HL-60/S4 treated with phorbol 12-myristate 13-acetate at 8.2 ng/mL for 4 days and 3 days (cell line): ENCODE results near the gene PRR5L.

ENCODE experiments used
- in situ Hi-C: fragments of 300-500 bp; cut with MboI; formaldehyde crosslinking; loops from 2 replicates; pipeline ENCODE4 v1.15.0; 2022; ENCODE audit warnings: low sequenced_read_pairs

Gene PRR5L

DNA sequence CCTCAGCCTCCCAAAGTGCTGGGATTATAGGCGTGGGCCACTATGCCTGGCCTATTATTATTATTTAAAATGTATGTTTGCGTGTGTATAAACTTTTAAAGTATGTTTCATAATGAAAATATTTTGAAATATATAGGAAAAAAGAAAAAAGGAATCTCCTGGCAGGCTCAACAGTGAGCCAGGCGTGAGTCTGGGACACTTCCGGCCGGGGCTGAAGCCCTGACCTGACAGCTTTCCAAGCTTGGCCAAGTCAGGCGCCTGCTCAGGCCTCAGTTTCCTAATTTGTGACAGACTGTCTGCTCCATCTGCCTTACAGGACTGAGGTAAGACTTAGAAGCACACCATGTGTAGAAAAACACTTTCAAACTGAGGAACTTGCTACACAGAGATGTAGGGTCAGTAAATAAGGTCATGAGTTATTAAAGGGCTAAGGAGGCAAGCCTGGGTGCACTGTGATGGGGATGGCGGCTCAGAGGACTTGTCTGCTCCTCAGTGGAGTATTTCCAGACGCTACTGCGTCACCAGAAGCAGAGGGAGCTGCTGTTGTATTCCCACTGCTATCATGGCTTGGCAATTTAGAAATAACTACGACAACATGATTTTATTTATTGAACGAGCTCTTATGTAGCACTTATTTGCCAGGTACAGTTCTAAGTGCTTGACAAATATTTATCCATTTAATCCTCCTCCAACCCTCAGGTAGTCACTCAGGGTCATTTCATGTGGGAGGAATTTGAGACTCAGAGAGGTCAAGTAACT, 100.1 kb downstream of the PRR5L start:
- in situ Hi-C loops, result no loop called here

DNA sequence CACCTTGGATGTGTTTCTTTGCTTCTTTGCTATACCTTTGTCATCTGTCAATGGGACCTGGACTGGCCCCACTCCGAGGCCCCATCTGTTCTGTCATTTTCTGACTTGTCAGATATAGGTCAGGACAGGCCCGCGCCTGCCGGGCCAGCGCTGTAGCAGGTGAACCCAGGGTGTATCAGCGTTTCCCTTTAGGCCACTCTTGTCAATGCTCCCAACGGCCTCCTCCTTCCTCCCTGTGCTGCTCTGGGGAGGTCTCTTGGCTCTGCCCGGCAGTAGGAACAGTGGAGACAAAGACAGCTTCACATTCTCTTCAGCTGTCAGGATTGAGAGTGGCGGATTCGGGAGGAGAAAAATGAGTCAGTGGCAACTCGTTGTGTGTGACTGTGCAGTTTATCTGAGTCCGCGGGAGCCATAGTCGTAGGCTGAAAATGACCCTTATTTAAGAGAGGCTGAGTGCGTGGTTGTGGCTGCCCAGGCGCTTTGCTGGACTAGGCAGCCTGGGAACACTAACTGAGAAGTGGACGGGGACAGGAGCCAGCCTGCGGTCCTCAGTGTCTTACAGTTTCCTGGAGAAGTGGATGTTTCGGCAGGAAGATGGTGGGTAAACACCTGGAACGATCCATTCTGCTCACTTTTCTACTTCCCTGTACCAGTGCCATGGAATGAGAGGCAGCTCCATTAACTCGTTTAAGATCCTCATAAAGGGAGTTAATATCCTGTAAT, 102.3 kb downstream of the PRR5L start:
- in situ Hi-C loops, result no loop called here

DNA sequence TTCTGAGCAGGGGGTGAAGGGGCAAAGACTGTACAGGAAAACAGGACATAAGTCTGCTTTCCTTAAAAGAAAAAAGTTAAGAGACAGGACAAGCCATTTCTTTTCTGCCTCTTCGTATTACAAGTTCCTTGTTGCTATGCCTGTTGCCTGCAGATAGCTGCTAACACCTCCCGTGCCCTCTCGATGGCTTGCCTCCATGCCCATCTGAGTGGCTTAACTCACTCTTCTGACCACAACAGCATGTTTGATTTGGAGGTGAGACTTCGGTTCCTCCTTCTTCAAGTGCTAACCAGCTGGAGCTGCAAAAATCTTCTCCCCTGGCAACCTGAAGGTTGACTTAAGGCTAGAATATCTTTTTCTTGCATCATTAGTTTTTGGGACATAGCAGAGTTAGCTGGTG, 103.1 kb downstream of the PRR5L start:
- in situ Hi-C loops, result no loop called here

DNA sequence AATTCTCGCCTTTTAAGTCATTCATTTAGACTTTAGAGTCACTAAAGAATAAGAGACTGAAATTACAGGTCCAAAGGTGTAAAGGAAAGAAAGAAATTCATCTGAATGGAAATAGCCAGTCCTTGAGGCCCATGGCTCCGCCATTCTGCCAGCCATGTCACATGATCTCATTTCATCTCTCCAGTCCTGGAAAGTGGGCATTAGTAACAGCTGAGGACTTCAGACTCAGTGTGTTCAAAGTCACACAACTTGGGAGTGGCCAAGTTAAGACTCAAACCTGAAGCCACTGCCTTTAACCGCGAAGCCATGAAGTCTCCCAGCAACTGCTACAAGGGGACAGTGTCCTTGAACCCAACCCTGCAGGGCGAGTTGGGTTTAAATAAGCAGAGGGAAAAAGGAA, 103.7 kb downstream of the PRR5L start:
- in situ Hi-C loops, result no loop called here

DNA sequence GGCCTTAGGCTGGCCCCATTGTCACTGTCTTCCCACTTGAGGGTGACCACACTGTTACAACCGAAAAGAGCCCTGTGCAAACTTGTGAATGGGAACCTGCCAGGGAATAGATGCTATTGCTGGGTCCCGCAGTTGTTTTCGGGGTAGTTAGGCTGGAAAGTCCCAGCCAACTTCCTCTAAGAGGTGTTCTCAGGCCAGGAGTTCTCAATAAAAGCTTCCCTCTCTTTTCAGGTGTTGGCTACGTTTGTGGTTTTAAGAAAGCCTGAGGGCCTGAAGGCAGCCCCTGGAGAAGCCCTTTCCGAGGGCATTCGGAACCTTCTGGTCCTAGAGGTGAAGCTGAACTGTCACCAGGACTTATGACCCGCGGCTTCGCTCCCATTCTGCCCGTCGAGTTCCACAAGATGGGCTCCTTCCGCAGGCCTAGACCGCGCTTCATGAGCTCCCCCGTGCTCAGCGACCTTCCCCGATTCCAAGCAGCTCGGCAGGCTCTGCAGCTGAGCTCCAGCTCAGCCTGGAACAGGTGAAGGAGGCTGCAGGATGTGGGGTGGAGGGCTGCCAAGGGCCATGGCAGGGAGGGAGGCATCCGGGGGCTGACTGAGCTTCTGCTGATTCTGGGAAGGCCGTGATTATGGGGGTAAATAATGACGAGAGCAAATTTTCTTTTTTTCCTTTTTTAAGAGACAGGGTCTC, 104.8 kb downstream of the PRR5L start:
- in situ Hi-C loops, result no loop called here

DNA sequence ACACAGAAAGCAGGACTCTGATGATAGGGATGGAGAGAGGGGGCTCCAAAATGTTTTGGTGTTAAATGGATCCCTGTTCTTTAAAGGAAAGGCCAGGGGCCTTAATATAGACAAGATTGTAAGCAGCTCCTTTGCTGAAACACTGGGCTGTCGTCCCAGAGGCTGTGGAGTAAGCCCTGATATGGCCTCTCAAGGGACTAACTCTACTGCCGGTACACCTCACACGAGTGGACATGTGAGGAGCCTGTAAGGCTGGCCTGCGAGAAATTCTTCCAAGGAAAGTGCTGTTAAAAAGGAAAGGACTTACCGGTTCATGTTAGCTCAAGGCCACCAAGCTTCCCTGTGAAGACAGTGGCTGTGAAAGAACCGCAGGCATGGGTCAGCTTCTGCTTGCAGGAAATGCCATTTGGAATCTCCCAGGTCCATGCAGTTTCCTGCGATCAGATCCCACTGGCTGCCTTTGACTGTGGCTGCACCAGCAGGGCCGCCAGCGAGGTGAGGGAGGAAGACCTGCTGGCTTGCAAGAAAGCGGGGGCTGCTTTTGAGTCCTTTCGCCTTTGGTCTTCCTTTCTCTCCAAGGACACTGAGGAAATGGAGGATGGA, 106.6 kb downstream of the PRR5L start:
- in situ Hi-C loops, result no loop called here

DNA sequence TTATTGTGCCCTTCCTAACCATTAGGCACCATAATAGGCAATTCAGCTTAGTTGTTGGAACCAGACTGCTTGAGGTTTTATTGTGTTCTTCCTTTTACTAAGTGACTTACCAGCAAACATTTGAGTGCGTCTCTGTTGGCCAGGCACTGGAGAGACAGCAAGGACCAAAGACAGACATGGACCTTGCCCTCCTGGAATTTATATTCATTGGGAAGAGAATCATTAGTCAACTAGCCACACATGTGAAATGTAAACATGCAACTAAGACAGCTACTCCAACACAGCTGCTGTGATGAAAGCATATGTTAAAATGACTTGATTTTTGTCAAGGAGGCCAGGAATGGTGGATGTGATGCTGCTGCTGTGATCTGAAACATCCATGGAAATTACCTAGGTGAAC, 107.6 kb downstream of the PRR5L start:
- in situ Hi-C loops, result no loop called here

DNA sequence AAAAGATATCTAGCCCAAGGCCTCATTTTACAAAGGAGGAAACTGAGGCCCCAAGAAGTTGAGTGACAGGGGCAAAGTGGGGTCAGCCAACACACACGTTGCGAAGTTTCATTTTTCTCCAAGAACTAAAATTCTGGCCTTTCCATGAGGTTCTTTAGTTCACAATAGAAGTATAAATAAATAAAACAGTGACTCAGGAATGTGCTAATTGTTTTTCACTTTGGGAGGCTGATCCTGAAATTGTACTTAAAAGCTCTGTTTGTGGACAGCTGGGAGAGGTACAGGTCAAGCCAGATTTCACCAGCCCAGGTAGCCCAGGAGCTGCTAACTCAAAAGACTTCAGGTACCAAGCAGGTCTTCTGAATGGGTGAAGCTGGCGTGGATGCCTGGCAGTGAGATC, 108.7 kb downstream of the PRR5L start:
- in situ Hi-C loops, result no loop called here

DNA sequence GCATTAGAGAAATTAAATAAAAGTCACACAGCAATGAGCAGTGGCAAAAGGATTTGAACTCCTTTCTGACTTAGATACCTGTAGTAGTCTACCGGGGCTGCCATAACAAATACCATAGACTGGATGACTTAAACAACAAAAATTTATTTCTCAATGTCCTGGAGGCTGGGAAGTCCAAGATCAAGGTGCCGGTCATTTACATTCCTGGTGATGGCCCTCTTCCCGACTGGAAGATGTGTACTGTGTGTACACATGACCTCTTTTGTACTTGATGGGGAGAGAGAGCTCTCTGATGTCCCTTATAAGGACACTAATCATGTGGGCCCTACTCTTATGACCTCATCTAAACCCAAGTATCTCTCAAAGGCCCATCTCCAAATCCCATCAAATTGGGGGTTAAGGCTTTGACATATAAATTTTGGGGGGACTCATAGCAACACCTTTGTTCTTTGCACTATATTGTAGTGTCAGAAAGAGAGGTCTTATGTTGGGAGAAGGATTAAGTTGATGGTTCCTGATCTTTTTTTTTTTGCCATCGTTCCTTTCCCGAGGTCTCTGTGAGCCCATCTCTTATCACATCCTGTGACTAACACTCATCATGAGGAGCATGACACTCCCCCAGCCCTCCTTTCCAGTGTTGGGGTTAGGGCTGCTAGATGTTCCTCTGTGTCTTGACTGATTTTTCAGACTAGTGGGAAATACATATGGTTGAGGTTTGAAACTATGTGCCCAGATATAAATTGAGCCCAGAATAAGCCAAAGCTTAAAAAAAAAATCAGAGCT, 109.7 kb downstream of the PRR5L start:
- in situ Hi-C loops, result no loop called here

DNA sequence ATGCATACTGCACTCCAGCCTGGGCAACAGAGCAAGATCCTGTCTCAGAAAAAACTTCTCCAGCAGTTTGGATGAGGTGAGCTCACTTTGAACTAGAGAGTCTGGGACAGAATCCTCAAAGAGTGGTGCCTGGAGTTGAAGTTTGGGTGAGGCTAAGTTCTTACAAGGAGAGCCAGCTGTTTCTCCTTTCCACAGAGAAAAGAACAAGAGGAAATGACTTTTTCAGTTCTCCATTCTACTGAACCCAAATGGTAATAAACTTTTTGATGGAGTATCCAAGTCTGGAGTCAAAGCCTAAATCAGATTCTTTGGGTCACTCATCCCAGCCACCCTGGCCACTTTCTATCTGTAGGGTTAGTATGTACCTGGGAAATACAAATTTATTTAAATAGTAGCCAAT, 111.3 kb downstream of the PRR5L start:
- in situ Hi-C loops, result no loop called here

DNA sequence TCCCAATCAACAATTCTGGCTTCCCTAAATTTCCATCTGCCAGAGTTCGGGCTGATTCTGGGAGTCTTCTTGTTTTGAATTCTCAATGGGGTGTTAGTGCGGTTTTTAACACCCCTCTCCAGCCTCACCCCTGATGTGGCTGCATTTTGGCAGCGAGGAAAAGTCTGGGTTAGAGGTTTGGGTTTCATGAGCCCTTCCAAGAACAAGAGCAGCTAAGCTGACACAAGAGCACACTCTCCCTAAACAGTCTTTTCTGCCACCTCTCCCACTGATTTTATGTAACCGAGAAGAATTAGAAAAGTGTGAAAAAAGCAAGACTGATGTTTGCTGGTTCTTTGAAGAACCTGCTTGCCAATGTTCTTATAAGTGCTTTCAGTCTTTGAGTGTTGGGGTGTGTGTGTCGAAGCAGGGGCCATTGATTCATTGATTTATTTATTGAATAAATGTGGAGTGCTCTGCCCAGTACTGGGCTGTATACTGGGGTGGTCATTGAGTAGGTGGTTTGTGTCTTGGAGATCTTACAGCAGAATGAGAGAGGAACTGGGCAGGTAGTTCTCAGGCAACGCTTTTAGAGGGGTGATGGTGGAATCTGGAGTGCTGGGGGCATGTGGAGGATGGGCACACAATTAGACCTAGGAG, 112.5 kb downstream of the PRR5L start:
- in situ Hi-C loops, result no loop called here

DNA sequence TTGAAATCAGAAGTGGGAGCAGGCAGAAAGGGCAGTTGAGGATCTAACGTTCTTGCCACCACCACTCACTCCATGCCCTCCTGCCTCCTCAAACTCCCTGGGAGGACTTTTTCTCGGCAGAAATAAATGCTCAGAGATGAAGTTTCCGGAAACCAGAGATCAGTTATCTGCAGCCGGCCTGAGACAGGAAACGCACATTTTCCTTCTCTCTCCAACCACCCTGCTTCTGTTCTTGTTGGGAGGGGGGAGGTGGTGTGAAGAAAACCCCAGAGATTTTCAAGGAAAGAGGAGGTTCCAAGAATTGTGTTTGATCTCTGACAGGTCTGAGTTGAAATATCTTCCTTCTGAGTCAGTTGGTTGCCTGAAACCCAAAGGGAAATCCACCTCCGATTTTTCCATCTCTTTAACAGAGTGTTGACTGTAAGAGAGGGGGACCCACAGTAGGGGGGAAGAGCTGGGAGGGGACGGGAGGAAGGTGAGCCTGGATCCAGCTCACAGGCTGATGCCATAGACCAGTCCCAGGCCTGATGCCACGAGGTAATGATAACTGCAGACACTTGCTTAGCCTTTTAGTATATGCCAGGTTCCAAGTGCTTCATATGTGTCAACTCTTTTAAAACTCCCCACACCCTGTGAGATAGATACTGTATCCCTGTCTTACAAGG, 113.2 kb downstream of the PRR5L start:
- in situ Hi-C loops, result no loop called here

DNA sequence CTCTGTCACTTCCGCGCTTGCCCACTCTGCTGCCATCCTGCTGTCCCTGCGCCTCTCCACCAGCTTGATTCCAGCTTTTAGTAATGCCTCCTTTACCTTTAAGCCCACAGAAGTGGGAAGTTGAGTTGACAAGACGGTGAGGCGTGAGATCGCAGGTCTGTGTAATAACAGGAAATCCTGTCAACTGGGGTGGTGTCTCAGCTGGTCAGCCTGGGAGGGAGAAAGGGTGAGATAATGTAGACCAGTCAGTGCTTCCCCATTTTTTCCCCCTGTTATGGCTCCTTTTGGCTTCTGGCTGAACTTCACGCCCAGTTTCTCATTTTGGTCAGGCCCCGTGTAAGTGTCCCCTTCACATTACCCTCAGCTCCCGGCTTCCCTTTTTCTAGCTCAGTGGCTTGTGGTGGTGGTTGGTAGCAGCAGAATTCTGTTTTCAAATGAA, 115.1 kb downstream of the PRR5L start:
- in situ Hi-C loops, result no loop called here

DNA sequence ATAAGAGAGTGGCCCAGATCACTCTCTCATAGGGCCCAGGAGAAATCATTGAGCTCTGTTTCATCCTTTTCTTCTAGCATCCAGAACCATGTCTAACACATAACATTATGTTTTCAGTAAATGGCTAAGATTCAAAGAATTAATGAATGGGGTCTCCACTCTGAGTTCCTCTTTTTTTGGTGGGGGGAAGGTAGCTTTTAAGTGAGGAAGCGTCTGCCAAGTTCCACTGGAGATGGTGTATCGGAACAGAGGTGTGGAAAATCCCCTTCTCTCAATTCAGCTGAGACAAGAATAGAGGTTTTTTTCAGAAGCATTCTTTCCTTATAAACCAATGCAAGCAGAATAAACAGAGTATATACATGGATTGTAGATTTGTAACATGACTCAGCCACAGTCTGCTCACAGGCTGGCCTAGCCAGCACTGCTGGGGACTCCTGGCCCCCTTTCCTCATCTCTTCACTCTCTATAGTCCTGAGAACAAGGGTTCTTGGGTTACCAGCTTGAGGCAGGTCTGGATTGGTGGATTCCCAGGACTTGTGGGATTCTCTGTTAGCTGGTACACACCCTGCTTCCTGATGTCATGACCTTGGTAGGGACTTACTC, 116.8 kb downstream of the PRR5L start:
- in situ Hi-C loops, result no loop called here

DNA sequence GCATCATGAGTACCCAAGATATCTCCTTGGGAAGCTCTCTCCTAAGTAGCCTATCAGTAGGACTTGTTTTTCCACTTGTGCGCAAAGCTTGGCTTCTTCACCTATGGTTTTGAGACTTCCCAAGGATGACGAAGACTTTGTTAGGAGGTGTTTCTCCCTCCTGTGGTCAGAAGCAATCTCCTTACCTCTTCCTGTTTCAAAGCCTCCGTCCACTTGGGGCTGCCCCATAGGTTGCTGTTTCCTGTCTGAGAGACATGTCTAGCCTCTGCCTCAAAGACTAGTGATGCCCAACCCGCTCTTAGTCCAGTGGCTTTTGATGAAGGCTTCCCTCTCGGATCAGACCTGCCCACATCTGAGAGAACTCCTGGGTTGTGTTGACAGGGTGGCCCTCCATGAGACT, 121.1 kb downstream of the PRR5L start:
- in situ Hi-C loops, result no loop called here

DNA sequence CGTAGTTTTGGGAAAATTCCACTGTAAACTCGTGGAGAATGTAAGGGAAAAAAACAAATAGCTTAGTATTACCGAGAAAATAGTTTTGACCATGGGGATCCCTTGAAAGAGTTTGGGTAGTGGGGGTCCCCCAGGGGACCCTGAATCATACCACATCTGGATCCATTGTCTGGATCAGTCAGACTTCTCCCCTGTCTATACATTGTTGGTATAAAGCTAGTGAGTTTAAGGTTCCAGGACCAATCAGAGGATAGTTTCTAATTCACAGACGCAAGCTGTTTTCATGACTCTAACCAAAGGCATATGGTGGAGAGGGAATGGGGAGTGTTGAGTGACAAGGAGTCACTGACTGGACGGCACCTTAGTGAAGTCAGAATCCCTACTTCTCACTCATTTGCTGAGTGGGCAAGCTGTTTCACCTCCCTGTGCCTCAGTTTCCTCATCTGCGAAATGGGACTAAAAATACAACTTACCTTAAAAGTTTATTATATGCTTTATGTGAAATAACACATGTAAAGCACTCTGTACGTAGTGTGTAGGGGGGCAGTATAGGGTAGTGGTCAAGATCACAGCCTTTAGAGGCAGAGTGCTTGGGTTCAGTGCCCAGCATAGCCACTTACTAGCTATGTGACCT, 123.8 kb downstream of the PRR5L start:
- in situ Hi-C loops, result no loop called here

DNA sequence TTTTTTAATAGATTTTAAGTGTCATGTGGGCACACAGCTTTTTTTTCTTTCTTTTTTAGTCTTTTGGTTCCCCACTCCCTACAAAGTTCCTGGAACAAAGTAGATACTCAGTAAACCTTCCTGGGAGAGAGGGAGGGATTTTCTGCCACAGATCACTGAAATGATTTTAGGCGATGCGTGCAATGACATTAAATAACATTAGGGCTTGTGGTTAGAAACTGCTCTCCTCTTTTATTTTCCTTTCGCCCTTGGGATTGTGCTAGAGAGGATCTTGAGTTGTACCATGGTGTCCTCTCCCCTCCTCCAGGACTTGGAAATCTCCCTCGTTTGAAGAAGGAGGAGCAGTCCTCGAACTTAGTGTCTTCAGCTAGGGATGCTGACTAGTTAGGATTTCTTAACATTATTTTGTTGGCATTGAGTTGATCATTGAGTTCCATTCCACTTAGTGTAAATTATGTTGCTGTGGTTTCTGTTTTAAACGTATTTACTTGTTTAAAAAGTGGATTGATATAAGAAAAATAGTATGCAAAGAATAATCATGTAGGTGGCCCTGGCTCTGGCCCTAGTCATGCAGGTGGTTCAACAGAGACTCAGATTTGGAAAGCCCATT, 125.6 kb downstream of the PRR5L start:
- in situ Hi-C loops, result no loop called here

DNA sequence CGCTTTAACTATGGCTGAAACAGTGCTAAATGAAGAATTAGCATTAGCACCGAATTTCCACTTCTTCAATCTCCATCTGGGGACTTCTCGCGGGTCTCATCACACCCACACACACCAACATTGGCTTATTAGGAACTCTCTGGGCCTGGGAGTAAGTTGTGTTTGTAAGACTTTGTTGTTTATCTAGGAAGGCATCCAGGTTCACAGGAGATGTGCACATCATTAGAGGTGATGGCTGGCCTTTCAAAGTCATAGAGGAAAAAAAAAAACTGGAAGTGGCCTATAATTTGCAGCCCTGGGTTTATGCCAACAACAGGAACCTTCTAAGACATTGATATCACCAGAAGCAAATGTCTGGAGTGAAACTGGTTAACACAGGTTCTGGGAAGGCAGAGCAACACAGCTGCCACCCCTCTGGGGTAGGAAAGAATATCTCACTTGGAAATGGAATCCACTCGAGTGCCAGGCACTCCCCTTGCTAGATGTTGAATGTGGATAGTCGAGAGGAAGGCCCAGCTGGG, 129.5 kb downstream of the PRR5L start:
- in situ Hi-C loops, result no loop called here
